Adrenal gland (tissue), 5 donors: ENCODE results near the gene DACT3.

Source experiments
- CTCF ChIP-seq, 6 experiments: fragments of 450-650 bp in 4 of 6; fragments of 200-600 bp in 2 of 6; sonication (generic) in 1 of 6; IDR thresholded peaks; 1 replicate in 5 of 6; 2 replicates in 1 of 6; pipeline versions ENCODE4 v1.5.1 to v1.8.0; 2016 to 2021; ENCODE audit warnings: antibody characterized with exemption in 6 of 6, mild to moderate bottlenecking in 2 of 6, moderate library complexity in 1 of 6
- POLR2A ChIP-seq, 2 donors: fragments of 450-650 bp; IDR thresholded peaks; one replicate each; pipeline ENCODE4 v1.6.1; 2017; ENCODE audit warnings: antibody characterized with exemption in 2 of 2, mild to moderate bottlenecking in 2 of 2, moderate library complexity in 1 of 2
- donor health status: DM: no; HTN: no; CAD: no.

DNA sequence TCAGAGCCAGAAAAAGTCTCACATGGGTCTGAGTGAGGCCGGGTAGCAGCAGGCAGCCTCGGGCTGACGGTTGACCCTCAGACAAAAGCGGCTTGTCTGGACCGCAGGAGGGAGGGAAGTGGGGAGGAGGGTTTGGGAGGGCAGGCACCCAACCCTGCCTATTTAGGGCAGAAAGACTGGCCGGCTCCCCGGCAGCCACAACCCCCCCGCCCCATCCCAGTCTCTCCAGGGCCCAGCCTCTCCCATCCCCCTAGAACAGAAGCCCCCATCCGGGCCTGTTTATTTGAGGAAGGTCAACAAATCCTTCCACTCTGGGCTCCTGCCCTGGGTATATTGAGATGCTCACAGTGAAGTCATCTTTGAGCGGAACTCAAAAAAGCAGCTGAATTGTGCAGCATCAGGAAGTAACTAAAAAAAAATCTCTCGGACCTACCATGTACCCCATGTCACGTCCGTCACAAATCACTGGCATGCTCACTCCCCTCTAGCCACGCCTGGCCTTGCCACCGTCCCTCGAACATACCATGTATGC lies 6.3 kb downstream of the DACT3 start:
- TF ChIP-seq CTCF (IDR thresholded peaks at IDR 0.05) = no peak
- TF ChIP-seq POLR2A (IDR thresholded peaks at IDR 0.05) = no peak
